ENCODE results near the gene PACS1.
"Not testable (repeated sequence)": the region's sequence is repeated elsewhere in the genome, so short reads cannot be mapped to it uniquely, and the experiment has no call there.

PACS1 gene

GRCh38 chr11:66111158-66111557 is 41.1 kb downstream of the PACS1 start:
- DNase-seq (ENCODE audit: low spot score): no peak

GRCh38 chr11:66112041-66112491 is 42.0 kb downstream of the PACS1 start:
- no peak for DNase-seq (ENCODE audit: low spot score)

- peak; percentile 87 for DNase-seq (ENCODE audit: low spot score)
Observed at GRCh38 chr11:66112601-66113499, 42.8 kb downstream of the PACS1 start.

GRCh38 chr11:66114957-66115356 is 44.9 kb downstream of the PACS1 start:
- DNase-seq (ENCODE audit: low spot score): not testable (repeated sequence)

DNA sequence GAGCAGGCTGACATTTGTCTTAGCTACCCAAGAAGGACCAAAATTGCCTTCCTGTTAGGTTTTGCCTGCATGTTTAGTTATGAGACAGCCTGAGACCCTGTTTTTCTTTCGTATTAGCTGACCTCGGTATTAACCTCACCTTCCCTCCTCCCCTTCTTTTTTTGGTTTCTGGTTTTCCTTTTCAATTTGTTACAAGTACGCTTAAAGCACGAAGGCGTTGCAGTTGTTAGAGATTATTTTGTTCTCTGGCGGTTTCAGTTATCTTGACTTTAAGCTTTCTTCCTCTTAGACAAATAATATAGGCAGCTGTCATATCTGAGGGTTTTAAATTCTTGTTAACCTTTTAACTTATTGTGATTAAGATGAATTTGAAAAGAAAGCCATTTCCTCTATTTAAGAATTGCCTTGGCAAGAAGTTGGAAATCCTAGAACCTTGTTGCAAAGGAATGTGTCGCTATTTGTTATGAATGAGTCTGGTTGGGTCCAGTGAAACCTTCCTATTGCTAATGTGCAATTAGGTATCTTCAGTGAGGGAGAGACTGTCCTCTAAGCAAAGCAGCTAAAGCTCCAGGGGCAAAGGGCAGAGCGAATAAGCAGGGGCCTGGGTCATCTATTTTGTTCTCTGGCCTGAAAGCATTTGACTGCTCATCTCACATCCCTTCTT is 45.7 kb downstream of the PACS1 start:
- DNase-seq (ENCODE audit: low spot score): no peak

DNA sequence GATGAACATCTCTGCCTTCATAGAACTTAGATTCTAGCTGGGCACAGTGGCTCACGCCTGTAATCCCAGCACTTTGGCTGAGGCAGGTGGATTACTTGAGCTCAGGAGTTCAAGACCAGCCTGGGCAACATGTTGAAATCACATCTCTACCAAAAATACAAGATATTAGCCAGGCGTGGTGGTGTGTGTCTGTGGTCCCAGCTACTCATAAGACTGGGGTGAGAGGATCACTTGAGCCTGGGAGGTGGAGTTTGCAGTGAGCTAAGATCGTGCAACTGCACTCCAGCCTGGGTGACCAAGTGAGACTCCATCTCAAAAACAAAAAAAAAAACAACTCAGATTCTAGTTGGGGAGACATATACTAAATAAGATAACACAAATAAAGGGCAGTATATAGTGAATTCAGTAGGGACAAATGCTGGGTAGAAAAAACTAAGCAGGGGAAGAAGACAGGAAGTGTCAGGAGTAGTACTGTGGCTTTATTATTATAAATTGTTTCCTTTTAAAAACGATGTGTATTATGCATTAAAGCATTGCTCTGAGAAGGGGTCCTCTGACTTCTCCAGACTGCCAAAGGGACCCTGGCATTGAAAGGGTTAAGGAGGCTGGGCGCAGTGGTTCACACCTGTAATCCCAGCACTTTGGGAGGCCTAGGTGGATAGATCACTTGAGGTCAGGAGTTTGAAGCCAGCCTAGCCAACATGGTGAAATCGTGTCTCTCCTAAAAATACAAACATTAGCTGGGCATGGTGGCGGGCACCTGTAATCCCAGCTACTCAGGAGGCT is 46.7 kb downstream of the PACS1 start:
- no peak for DNase-seq (ENCODE audit: low spot score)

GRCh38 chr11:66118847-66119246 is 48.8 kb downstream of the PACS1 start:
- DNase-seq (ENCODE audit: low spot score): no peak

- peak; percentile 81 for DNase-seq (ENCODE audit: low spot score)
Observed at GRCh38 chr11:66119348-66120133, 49.5 kb downstream of the PACS1 start.

GRCh38 chr11:66121466-66121865 is 51.4 kb downstream of the PACS1 start:
- DNase-seq (ENCODE audit: low spot score): no peak

- peak; percentile 65 for DNase-seq (ENCODE audit: low spot score)
Observed at GRCh38 chr11:66123902-66124301, 53.8 kb downstream of the PACS1 start.

DNA sequence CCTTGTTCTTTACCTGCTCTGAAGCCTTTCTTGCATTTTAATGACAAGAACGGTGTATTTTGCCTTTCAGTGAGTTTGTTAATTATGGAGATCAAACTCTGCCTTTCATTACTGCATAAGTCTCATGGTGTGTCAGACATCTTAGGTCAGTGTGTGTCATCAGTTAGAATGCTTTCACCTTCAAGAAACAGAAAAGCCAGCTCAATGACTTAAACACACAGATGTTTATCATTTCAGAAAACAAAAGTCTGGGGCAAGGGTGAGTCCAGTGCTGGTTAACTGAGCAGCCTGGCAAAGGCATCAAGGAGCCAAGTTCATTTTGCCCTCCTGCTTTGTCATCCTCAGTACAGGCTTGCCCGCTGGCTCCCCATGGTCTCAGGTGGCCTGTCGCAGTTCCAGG is 54.5 kb downstream of the PACS1 start:
- peak; percentile 75 for DNase-seq (ENCODE audit: low spot score)

- DNase-seq (ENCODE audit: low spot score): peak; percentile 67
Observed at GRCh38 chr11:66126064-66126463, 56.0 kb downstream of the PACS1 start.

- peak; percentile 77 for DNase-seq (ENCODE audit: low spot score)
Observed at GRCh38 chr11:66126808-66127555, 56.9 kb downstream of the PACS1 start.

GRCh38 chr11:66130978-66131377 is 60.9 kb downstream of the PACS1 start:
- no peak for DNase-seq (ENCODE audit: low spot score)

DNA sequence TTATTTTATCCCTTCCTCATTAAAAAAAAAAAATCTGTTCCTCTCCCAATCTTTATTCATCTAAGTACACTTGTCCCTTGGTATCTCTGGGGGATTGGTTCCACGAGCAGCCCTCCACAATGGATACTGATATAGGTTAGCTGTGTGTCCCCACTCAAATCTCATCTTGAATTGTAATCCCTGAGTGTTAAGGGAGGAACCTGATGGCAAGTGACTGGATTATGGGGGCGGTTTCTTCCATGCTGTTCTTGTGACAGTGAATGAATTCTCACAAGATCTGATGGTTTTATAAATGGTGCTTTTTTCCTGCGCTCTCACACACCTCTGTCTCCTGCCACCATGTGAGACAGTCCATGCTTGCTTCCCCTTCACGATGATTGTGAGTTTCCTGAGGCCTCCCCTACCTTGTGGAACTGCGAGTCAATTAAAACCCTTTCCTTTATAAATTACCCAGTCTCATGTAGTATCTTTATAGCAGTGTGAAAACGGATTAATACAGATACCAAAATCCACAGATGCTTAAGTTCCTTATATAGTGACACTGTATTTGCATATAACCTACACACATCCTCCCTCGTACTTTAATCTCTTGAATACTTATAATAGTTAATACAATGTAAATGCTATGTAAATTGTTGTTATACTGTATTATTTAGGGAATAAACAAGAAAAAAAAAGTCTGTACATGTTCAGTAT is 62.0 kb downstream of the PACS1 start:
- no peak for DNase-seq (ENCODE audit: low spot score)

DNA sequence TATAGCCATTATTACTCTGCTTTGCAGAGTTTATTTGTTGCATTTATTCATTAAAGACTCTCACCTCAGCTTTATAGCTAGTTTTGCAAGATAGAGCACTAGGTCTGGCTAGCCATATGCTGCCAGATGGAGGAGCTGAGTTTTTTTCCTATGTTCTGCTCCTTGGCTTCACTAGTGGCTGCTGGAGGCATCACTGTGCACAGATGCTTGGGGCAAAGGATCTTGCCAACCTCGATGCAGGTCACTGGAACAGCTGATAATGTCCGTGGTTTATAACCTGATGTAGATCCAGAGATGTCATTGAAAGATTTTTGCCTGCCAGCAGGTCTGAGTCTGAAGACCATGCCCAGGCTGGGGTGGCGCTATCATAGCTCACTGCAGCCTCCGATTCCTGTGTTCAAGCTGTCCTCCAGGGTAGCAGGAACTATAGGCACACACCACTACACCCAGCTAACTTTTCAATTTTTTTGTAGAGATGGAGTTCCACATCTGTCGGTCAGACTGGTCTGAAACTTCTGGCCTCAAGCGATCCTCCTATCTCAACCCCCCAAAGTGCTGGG is 63.2 kb downstream of the PACS1 start:
- no peak for DNase-seq (ENCODE audit: low spot score)

- DNase-seq (ENCODE audit: low spot score): peak; percentile 62
Observed at GRCh38 chr11:66136752-66137123, 66.7 kb downstream of the PACS1 start.

DNA sequence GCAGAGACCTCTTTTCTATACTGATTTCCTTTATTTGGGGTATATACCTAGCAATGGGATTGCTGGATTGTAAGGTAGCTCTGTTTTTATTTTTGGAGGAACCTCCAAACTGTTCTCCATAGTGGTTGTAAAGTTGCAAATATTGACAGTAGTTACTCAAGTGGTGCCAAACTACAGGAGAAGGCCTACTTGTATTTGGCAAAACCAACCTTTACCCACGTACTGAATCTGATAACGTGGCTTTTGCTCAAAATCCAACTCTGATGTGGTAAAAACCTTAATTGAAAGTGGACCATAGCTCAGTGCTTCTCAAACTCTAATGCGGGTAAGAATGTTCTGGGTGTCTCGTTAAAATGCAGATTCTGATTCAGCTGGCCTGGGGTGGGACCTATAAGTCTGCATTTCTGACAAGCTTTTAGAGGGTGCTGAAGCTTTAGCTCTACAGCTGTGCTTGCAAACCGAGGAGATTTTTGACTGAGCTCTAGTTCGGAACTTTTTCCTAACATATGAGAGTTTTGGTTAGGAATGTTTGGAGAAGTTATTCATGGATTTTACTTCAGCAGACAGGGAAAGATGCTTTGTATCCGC is 69.8 kb downstream of the PACS1 start:
- no peak for DNase-seq (ENCODE audit: low spot score)

GRCh38 chr11:66142370-66143263 is 72.5 kb downstream of the PACS1 start:
- DNase-seq (ENCODE audit: low spot score): peak; percentile 78
